ENCODE measurements around the gene MRPL21.

The MRPL21 gene

DNA sequence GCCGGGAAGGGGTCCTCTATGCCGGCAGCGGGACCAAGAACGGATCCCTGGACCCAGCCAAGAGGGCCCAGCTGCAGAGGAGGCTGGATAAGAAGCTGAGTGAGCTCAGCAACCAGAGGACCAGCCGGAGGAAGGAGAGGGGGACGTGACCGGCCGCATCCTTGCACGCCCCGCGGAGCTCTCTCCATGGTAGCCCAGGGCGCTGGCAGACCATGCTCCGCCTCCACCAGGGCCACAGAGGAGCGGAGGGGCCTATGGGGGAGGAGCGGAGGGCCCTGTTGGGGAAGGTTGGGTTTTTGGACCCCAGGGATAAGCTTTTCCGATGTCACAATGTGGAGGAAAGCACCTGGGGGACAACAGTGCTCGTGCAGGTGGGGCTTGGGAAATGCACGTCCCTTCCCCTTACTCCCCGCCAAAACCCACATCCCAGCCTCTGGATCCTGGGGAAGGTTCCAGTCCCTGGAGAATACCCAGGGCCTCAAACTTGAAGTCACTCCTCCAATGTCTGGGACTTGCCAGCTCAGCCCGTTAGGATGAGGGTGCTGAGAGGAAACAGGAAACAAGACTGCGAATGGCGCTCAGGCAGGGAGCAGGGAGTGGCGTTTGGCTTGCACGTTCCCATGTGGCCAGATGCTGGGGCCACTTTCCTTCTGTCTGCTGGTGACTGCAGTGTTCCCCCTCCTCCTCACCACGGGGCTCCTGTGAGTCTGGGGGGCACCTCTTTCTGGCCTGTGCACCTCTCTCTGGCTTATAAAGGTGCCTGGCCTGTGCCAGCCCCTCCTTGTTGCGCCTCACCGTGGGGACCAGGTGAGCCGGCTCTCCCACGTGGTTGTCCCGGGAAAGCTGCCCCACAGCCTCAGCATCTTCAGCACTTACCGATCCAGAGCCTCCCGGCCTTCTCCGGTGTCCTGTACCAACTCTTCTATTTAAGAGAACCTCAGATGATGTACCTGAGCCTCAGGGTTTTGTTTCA is 36.2 kb upstream of the MRPL21 start:
- TF ChIP-seq, protein P1, sequence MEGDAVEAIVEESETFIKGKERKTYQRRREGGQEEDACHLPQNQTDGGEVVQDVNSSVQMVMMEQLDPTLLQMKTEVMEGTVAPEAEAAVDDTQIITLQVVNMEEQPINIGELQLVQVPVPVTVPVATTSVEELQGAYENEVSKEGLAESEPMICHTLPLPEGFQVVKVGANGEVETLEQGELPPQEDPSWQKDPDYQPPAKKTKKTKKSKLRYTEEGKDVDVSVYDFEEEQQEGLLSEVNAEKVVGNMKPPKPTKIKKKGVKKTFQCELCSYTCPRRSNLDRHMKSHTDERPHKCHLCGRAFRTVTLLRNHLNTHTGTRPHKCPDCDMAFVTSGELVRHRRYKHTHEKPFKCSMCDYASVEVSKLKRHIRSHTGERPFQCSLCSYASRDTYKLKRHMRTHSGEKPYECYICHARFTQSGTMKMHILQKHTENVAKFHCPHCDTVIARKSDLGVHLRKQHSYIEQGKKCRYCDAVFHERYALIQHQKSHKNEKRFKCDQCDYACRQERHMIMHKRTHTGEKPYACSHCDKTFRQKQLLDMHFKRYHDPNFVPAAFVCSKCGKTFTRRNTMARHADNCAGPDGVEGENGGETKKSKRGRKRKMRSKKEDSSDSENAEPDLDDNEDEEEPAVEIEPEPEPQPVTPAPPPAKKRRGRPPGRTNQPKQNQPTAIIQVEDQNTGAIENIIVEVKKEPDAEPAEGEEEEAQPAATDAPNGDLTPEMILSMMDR (IDR thresholded peaks at IDR 0.05; ENCODE audit: borderline replicate concordance, control extremely low read depth, extremely low read depth, insufficient read depth, missing control alignments), result no peak
- in situ Hi-C loops (cut with MboI; ENCODE audit: low sequenced_read_pairs, unreplicated experiment), result no loop called here
- peak; percentile 26 for DNase-seq (ENCODE audit: low spot score)

DNA sequence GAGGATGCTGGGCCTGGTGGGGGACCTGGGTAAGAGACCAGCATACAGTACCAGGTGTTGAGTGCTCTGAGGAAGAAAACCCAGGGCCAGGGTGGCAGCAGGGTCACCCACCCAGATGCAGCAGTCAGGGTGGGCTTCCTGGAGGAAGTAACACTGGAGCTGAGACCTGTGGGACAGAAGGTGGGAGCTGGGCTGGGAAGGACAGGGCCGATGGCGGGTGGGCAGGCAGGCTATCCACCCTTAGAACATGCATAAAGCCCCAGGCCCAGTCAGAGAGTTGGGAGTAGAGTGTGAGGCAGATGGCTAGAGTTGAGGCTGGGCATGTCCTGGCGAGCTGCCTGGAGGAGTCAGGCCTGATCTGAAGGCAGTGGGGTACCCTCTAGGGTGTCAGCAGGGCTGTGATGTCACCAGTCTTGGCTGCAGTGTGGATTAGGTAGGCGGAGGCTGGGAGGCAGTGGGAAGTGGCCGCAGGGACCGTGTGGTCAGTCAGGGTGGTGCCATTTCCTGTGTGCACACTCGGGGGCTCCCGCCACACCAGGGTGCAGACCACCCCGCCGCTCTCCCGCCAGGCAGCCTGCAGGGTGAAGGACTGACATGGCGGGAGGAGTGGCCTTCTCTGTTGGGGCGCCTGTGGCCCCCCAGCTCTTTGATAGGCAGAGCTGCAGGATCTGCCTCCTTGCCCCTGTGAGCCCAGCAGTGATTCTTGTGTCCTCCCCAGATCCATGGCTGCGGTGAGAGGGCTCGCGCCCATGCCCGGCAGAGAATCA is 35.4 kb upstream of the MRPL21 start:
- peak; percentile 25 for DNase-seq (ENCODE audit: low spot score)
- in situ Hi-C loops (cut with MboI; ENCODE audit: low sequenced_read_pairs, unreplicated experiment), result no loop called here
- TF ChIP-seq, protein P1 (IDR thresholded peaks at IDR 0.05; ENCODE audit: borderline replicate concordance, control extremely low read depth, extremely low read depth, insufficient read depth, missing control alignments), result no peak

DNA sequence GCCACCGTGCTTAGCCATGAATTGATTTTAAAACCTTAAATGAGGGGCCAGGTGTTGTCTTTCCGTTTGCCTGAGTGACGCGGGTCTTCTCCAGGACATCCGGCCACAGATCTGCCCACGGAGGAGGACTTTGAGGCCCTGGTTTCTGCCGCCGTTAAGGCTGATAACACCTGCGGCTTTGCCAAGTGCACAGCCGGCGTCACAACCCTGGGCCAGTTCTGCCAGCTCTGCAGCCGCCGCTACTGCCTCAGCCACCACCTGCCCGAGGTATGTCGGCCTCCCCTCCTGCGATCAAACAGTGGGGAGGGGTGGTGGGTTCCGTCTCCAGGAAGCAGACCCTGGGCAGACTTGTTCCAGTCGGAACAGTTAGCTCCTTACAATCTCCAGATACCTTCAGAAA is 34.5 kb upstream of the MRPL21 start:
- TF ChIP-seq, protein P1 (IDR thresholded peaks at IDR 0.05; ENCODE audit: borderline replicate concordance, control extremely low read depth, extremely low read depth, insufficient read depth, missing control alignments), result no peak
- no peak for DNase-seq (ENCODE audit: low spot score)
- in situ Hi-C loops (cut with MboI; ENCODE audit: low sequenced_read_pairs, unreplicated experiment), result no loop called here

DNA sequence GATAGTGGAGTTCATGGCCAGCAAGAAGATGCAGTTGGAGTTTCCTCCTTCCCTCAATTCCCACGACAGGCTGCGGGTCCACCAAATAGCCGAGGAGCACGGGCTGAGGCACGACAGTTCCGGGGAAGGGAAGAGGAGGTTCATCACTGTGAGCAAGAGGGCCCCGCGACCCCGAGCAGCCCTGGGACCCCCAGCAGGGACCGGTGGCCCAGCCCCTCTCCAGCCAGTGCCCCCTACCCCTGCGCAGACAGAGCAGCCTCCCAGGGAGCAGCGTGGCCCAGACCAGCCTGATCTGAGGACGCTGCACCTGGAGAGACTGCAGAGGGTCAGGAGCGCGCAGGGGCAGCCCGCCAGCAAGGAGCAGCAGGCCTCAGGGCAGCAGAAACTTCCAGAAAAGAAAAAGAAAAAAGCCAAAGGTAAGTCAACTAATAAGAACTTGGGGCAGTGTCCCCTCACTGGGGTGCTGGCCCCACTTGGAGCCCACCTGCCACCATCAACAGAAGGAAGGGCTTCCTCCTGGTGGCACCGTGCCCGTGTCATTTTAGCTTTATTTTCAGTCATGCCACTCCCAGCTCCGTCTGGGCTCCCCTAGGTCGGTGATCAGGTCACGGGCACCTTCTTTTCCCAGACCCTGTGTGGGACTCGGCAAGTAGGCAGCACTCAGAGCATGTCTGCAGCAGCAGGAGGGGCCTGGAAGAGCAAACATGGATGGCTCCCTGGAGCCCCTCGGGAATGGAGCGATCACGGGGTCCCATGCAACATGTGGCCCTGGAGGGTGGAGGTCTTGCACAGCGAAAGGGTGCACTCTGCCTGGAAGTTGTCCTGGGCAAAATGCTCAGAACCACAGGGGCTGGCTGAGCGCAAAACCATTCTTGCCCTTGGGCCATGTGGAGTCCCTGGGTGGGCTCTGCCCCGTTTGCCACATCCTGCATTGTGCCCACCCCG is 33.3 kb upstream of the MRPL21 start:
- TF ChIP-seq, protein P1 (IDR thresholded peaks at IDR 0.05; ENCODE audit: borderline replicate concordance, control extremely low read depth, extremely low read depth, insufficient read depth, missing control alignments), result no peak
- DNase-seq (ENCODE audit: low spot score), result peak; percentile 21
- in situ Hi-C loops (cut with MboI; ENCODE audit: low sequenced_read_pairs, unreplicated experiment), result no loop called here

DNA sequence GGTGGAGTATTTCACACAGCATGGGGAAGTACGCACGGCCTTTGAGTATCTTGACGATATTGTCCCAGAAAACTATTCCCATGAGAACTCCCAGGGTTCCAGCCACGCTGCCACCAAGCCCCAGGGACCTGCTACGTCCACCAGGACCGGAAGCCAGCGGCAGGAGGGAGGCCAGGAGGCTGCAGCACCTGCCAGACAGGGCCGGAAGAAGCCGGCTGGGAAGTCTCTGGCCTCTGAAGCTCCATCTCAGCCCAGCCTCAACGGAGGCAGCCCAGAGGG is 32.7 kb upstream of the MRPL21 start:
- in situ Hi-C loops (cut with MboI; ENCODE audit: low sequenced_read_pairs, unreplicated experiment), result no loop called here
- DNase-seq (ENCODE audit: low spot score), result peak; percentile 11
- TF ChIP-seq, protein P1 (IDR thresholded peaks at IDR 0.05; ENCODE audit: borderline replicate concordance, control extremely low read depth, extremely low read depth, insufficient read depth, missing control alignments), result no peak
